B cell (primary cell): ENCODE results near the gene TCF7L2. TPM values are rescaled to one million over a fixed set of nuclear protein-coding genes. Genes with fewer than 3 reads are reported as not detected.

Source experiments
- ATAC-seq: fragments of 200-7000 bp; cut with Tn5 transposase; one replicate; pipeline ENCODE4 v1.10.0; 2021; ENCODE audit warnings: low read depth, mild to moderate bottlenecking, moderate number of reproducible peaks, moderate library complexity
- CTCF ChIA-PET: fragments of 350-600 bp; sonication (Branson Sonifier 250); formaldehyde crosslinking; loops from one replicate; lab custom pipeline; 2021; ENCODE audit warnings: antibody characterized with exemption, inconsistent platforms; lab: Charles Lee
- POLR2A ChIA-PET: fragments of 350-600 bp; sonication (Branson Sonifier 250); formaldehyde crosslinking; loops from one replicate; lab custom pipeline; 2021; ENCODE audit warnings: antibody characterized with exemption; lab: Charles Lee
- DNase-seq: peaks from one replicate; pipeline ENCODE4 v3.0.0; 2013
- H2AFZ ChIP-seq: 2 replicates; pipeline ENCODE4 v1.6.1; 2012; ENCODE audit warnings: mild to moderate bottlenecking, low read depth, low read length; ENCODE audit not compliant: insufficient read depth, poor library complexity, severe bottlenecking
- H3K27ac ChIP-seq, 2 donors: 1 replicate in 1 of 2; 2 replicates in 1 of 2; pipeline ENCODE4 v1.5.1; 2012 to 2013; ENCODE audit warnings: low read length in 2 of 2, mild to moderate bottlenecking in 2 of 2, moderate library complexity in 1 of 2
- H3K27me3 ChIP-seq, 4 experiments: fragments of 200-600 bp in 1 of 4; sonication (generic) in 1 of 4; replicated peaks in 1 of 4; 1 replicate in 2 of 4; 2 replicates in 2 of 4; pipeline versions ENCODE4 v1.6.1 to v1.7.0; 2013 to 2016; ENCODE audit warnings: low read length in 3 of 4, mild to moderate bottlenecking in 2 of 4, mixed read lengths in 1 of 4, moderate library complexity in 1 of 4; ENCODE audit not compliant: insufficient read depth in 4 of 4, control insufficient read depth in 3 of 4; ENCODE audit errors: control extremely low read depth in 1 of 4
- H3K36me3 ChIP-seq, 2 experiments: replicated peaks in 1 of 2; 1 replicate in 1 of 2; 2 replicates in 1 of 2; pipeline versions ENCODE4 v1.6.1 to v1.7.1; 2013; ENCODE audit warnings: low read length in 1 of 2; ENCODE audit not compliant: insufficient read depth in 2 of 2, control insufficient read depth in 1 of 2; ENCODE audit errors: control extremely low read depth in 1 of 2, extremely low read depth in 1 of 2
- H3K4me1 ChIP-seq, 2 donors: fragments of 200-600 bp in 1 of 2; sonication (generic) in 1 of 2; 1 replicate in 1 of 2; 2 replicates in 1 of 2; pipeline versions ENCODE4 v1.5.1 to v1.6.1; 2013 to 2017; ENCODE audit warnings: low read length in 2 of 2; ENCODE audit not compliant: control insufficient read depth in 2 of 2, insufficient read depth in 2 of 2
- H3K4me2 ChIP-seq: replicated peaks from 2 replicates; pipeline ENCODE3; 2012; ENCODE audit warnings: mild to moderate bottlenecking, low read depth, low read length; ENCODE audit not compliant: poor library complexity, severe bottlenecking
- H3K4me3 ChIP-seq, 5 experiments: fragments of 200-600 bp in 1 of 5; sonication (generic) in 1 of 5; 1 replicate in 3 of 5; 2 replicates in 2 of 5; pipeline versions ENCODE4 v1.5.1 to v1.7.0; 2011 to 2016; ENCODE audit warnings: low read length in 4 of 5, mild to moderate bottlenecking in 4 of 5, low read depth in 2 of 5, control low read depth in 1 of 5, moderate library complexity in 1 of 5; ENCODE audit not compliant: insufficient read depth in 1 of 5; ENCODE audit errors: control extremely low read depth in 1 of 5, extremely low read depth in 1 of 5
- H3K79me2 ChIP-seq: fragments of 200-600 bp; sonication (generic); one replicate; pipeline ENCODE4 v1.6.0; 2016; ENCODE audit warnings: low read length; ENCODE audit not compliant: control insufficient read depth, insufficient read depth
- H3K9ac ChIP-seq: fragments of 200-600 bp; sonication (generic); 2 replicates; pipeline ENCODE4 v1.6.1; 2017; ENCODE audit warnings: mild to moderate bottlenecking, low read length, moderate library complexity
- H3K9me3 ChIP-seq, 3 donors: one replicate each; pipeline versions ENCODE4 v1.6.1 to v1.7.1; 2013; ENCODE audit warnings: low read length in 2 of 3; ENCODE audit not compliant: control insufficient read depth in 2 of 3, insufficient read depth in 1 of 3; ENCODE audit errors: control extremely low read depth in 1 of 3
- H4K20me1 ChIP-seq: 2 replicates; pipeline ENCODE4 v1.6.0; 2012; ENCODE audit warnings: mild to moderate bottlenecking, low read length; ENCODE audit not compliant: insufficient read depth, control insufficient read depth, poor library complexity, severe bottlenecking
- H3K27ac Mint-ChIP-seq: one replicate; pipeline ENCODE4 v1.8.0; 2021; ENCODE audit warnings: mixed read lengths
- H3K27me3 Mint-ChIP-seq: one replicate; pipeline ENCODE4 v1.8.0; 2021; ENCODE audit warnings: mixed read lengths
- H3K4me1 Mint-ChIP-seq: one replicate; pipeline ENCODE4 v1.8.0; 2021; ENCODE audit warnings: mixed read lengths
- H3K4me3 Mint-ChIP-seq: one replicate; pipeline ENCODE4 v1.8.0; 2021; ENCODE audit warnings: mixed read lengths
- H3K9me3 Mint-ChIP-seq: one replicate; pipeline ENCODE4 v1.8.0; 2022; ENCODE audit warnings: mixed read lengths; ENCODE audit not compliant: insufficient read depth
- CTCF ChIP-seq: fragments of 200-600 bp; IDR thresholded peaks from one replicate; pipeline ENCODE4 v1.8.0; 2022; ENCODE audit warnings: antibody characterized with exemption, mild to moderate bottlenecking
- EZH2 ChIP-seq: IDR thresholded peaks from 2 replicates; pipeline ENCODE4 v1.6.1; 2012; ENCODE audit warnings: borderline replicate concordance, low read depth, mild to moderate bottlenecking, moderate library complexity, low read length; ENCODE audit not compliant: insufficient read depth, poor library complexity, severe bottlenecking
- WGBS: methylation state at CpG from one replicate; pipeline ENCODE4 v1.1.5; 2013; ENCODE audit warnings: missing lambda C conversion rate; ENCODE audit not compliant: insufficient coverage; 5-methylcytosine and 5-hydroxymethylcytosine counted together
- intact Hi-C: fragments of 100-400 bp; cut with micrococcal nuclease; formaldehyde crosslinking; loops from one replicate; pipeline ENCODE4 v1.10.0; 2022
- polyA plus RNA-seq: library from polyadenylated mRNA; depleted of rRNA; stranded (reverse); fragments of >200 nt; gene quantifications from 2 replicates; pipeline ENCODE4 v1.2.3, GENCODE V29; 2012
- total RNA-seq, 2 donors: library from RNA; stranded (reverse); fragments of 120-200 nt in 1 of 2; gene quantifications; 1 replicate in 1 of 2; 2 replicates in 1 of 2; pipeline versions ENCODE4 v1.2.3 to v1.2.4, GENCODE V29; 2013 to 2022

The TCF7L2 gene
- total and polyA plus RNA-seq, 2 donors (not counting 1 experiment from before 2014, with no cell fraction given), result 0.48 to 1.1 TPM

DNA sequence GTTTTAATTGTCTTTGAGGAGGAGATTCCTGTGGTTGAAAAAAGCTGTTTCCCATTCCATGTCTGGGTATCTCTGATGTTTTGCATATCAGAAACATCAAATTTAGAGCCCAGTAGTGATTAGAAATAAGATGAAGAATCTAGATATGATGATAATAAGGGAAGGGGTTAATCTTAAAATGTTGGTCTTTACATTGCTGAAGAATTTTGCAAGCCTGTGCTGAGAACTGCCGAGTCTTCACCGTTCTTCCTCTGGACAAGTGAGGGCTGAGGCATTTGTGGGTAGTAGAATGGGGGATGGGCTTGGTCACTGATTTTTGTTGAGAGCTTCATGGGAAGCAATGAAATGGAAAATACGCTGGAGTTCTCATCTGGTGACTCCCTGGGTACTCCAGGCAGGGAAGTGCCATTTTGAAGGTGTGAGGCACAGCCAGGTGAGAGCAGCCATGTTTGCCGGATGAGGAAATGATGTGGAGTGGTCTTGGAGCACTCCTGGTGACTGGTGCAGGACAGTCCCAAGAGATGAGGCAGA, 10.2 kb downstream of the TCF7L2 start:
- intact Hi-C loops, result no loop called here
- Histone ChIP-seq H3K36me3 (no peaks in the 10 kb centered on the region), H3K4me1 (peaks cover 0 to 5% of the 10 kb centered on the region in 2 donors), H3K27me3 (peaks cover 0 to 31% (median 18%) of the 10 kb centered on the region in 4 experiments), H2AFZ (no peak overlapping the region), H3K9me3 (no peaks in the 10 kb centered on the region), H3K4me3 (no peak overlapping the region), H3K4me2 (no peak overlapping the region), H3K27ac (no peak overlapping the region), H3K9ac (no peak overlapping the region), H3K79me2 (no peaks in the 10 kb centered on the region), H4K20me1 (no peaks in the 10 kb centered on the region)
- H3K9me3 Mint-ChIP-seq, result no peaks in the 10 kb centered on the region
- H3K4me3 Mint-ChIP-seq, result no peak overlapping the region
- CTCF ChIA-PET, result no interaction called here
- H3K27ac Mint-ChIP-seq, result no peak overlapping the region
- TF ChIP-seq EZH2, result no peak
- no peak for TF ChIP-seq CTCF
- 94% methylated on average over 4 of the region's 4 CpGs for WGBS
- H3K4me1 Mint-ChIP-seq, result peaks cover 7% of the 10 kb centered on the region
- ATAC-seq (no peak), DNase-seq (no peak)
- POLR2A ChIA-PET, result no interaction called here
- H3K27me3 Mint-ChIP-seq, result peaks cover 76% of the 10 kb centered on the region

- Histone ChIP-seq H3K27ac (no peak overlapping the region), H4K20me1 (no peaks in the 10 kb centered on the region), H3K27me3 (peaks cover 0 to 21% (median 14%) of the 10 kb centered on the region in 4 experiments), H3K79me2 (no peaks in the 10 kb centered on the region), H3K4me1 (no peaks in the 10 kb centered on the region), H3K4me3 (no peak overlapping the region), H3K9ac (no peak overlapping the region), H3K36me3 (no peaks in the 10 kb centered on the region), H3K9me3 (no peaks in the 10 kb centered on the region), H3K4me2 (no peak overlapping the region), H2AFZ (no peak overlapping the region)
- POLR2A ChIA-PET, result no interaction called here
- DNase-seq (no peak), ATAC-seq (no peak)
- H3K4me3 Mint-ChIP-seq, result no peak overlapping the region
- CTCF ChIA-PET, result no interaction called here
- no peaks in the 10 kb centered on the region for H3K9me3 Mint-ChIP-seq
- intact Hi-C loops, result no loop called here
- peaks cover 7% of the 10 kb centered on the region for H3K4me1 Mint-ChIP-seq
- peaks cover 74% of the 10 kb centered on the region for H3K27me3 Mint-ChIP-seq
- TF ChIP-seq EZH2 (no peak), CTCF (no peak)
- no peak overlapping the region for H3K27ac Mint-ChIP-seq
- WGBS, result 32% methylated on average over 8 of the region's 8 CpGs
These were observed 11.6 kb downstream of the TCF7L2 start for GRCh38 chr10:112961609-112962008.
